ENCODE results near the gene PRIMA1. TPM values are rescaled to one million over a fixed set of nuclear protein-coding genes. Genes with fewer than 3 reads are reported as not detected.

The PRIMA1 gene
- total and polyA plus RNA-seq, 9 of the 15 experiments (the other 6 are each of a cell fraction or from before 2014, with no cell fraction given) = not detected

- Histone ChIP-seq H3K4me3 (no peak overlapping the region), H3K79me2 (ENCODE audit: control insufficient read depth, insufficient read depth, low read length) (no peaks in the 10 kb centered on the region), H3K9me3 (replicated peaks; ENCODE audit: control insufficient read depth, insufficient read depth, low read depth, low read length) (no peaks in the 10 kb centered on the region), H4K20me1 (replicated peaks; ENCODE audit: control insufficient read depth, insufficient read depth, low read length) (no peaks in the 10 kb centered on the region), H2AFZ (ENCODE audit: low read depth, low read length) (no peak overlapping the region), H3K4me1 (replicated peaks in 1 of 2; ENCODE audit: control insufficient read depth in 2 of 2, insufficient read depth in 2 of 2, low read length in 2 of 2) (no peaks in the 10 kb centered on the region; a peak in 2 of 5 replicates), H3K9ac (ENCODE audit: insufficient read depth in 1 of 2, low read depth in 2 of 2, low read length in 2 of 2) (no peak overlapping the region), H3K9me1 (ENCODE audit: control insufficient read depth, insufficient read depth, low read length) (no peaks in the 10 kb centered on the region), H3K4me2 (ENCODE audit: insufficient read depth, low read length) (no peak overlapping the region), H3K27ac (ENCODE audit: extremely low read depth, low read depth, low read length) (no peak overlapping the region), H3K27me3 (ENCODE audit: control insufficient read depth in 2 of 2, insufficient read depth in 2 of 2, low read length in 2 of 2) (peaks cover 0 to 6% of the 10 kb centered on the region in 2 experiments; a peak in 1 of 5 replicates), H3K36me3 (ENCODE audit: control insufficient read depth, insufficient read depth, low read length) (no peaks in the 10 kb centered on the region)
- DNase-seq (ENCODE audit: extremely low read depth in 1 of 4, low spot score in 3 of 4) = peak in 2 of 4 experiments; percentile 14
- ChIA-PET CTCF (ENCODE audit: low intra/inter-chr PET ratio) (no interaction called here), POLR2A (no interaction called here)
- no peak for FAIRE-seq
- BruUV-seq (replicated peaks) = no TSS peak
- ATAC-seq = 0 out of 3 replicates have a peak, but pooled peaks have one; percentile 34
- in situ Hi-C loops (cut with MboI) = no loop called here
- intact Hi-C loops (cut with micrococcal nuclease) = no loop called here
- 0 out of 6 replicates have a peak, but pooled peaks of 1 of the 3 experiments have one; percentile 15 for TF ChIP-seq CTCF (IDR thresholded peaks at IDR 0.05 in 2 of 3, conservative IDR thresholded peaks at IDR 0.05 in 1 of 3; ENCODE audit: insufficient read depth in 2 of 3, low read depth in 1 of 3, low read length in 3 of 3)
- no peak for TF ChIP-seq STAT6 (CRISPR knock-in tag; IDR thresholded peaks at IDR 0.05)
- no peak for TF ChIP-seq ZNF239 (CRISPR knock-in tag; IDR thresholded peaks at IDR 0.05)
- 0 out of 4 replicates have a peak, but pooled peaks of 1 of the 2 experiments have one; percentile 8 for TF ChIP-seq RAD21 (CRISPR knock-in tag; conservative IDR thresholded peaks at IDR 0.05 in 1 of 2, IDR thresholded peaks at IDR 0.05 in 1 of 2)
- no peak for TF ChIP-seq ZNF224 (CRISPR knock-in tag; IDR thresholded peaks at IDR 0.05)
- under 1% methylated on average over 10 of the region's 10 CpGs for WGBS (ENCODE audit: insufficient coverage, low coverage, missing lambda C conversion rate)
These were observed 51.8 kb downstream of the PRIMA1 start for GRCh38 chr14:93736378-93737014.
